Mononuclear cell (primary cell): ENCODE data around the gene TFEC. TPM values are rescaled to one million over a fixed set of nuclear protein-coding genes. Genes with fewer than 3 reads are reported as not detected.
"Not testable (repeated sequence)": the region's sequence is repeated elsewhere in the genome, so short reads cannot be mapped to it uniquely, and the experiment has no call there.

Experiments used
- H3K27me3 ChIP-seq: 2 replicates; pipeline ENCODE4 v1.6.0; 2011; ENCODE audit warnings: low read length, control low read depth; ENCODE audit not compliant: insufficient read depth
- H3K4me1 ChIP-seq: 2 replicates; pipeline ENCODE4 v1.5.1; 2011; ENCODE audit warnings: mild to moderate bottlenecking, low read length, control low read depth; ENCODE audit not compliant: insufficient read depth
- H3K4me3 ChIP-seq: 2 replicates; pipeline ENCODE4 v1.5.1; 2011; ENCODE audit warnings: mild to moderate bottlenecking, low read length, moderate library complexity
- H3K9me3 ChIP-seq: 2 replicates; pipeline ENCODE4 v1.5.1; 2011; ENCODE audit warnings: low read depth, mild to moderate bottlenecking, control low read depth, low read length
- total RNA-seq: library from RNA; depleted of rRNA; stranded (reverse); fragments of >200 nt; gene quantifications from one replicate; pipeline ENCODE4 v1.2.3, GENCODE V29; 2012

Gene TFEC
- total RNA-seq, 1 donor, result 7.8 TPM

GRCh38 chr7:116021237-116021636, 9.3 kb downstream of the TFEC start:
- H3K9me3 ChIP-seq, result no peaks in the 10 kb centered on the region
- no peak overlapping the region for H3K4me3 ChIP-seq
- no peaks in the 10 kb centered on the region for H3K27me3 ChIP-seq
- H3K4me1 ChIP-seq, result peaks cover 37% of the 10 kb centered on the region

GRCh38 chr7:116018731-116019130, 11.8 kb downstream of the TFEC start:
- no peaks in the 10 kb centered on the region for H3K27me3 ChIP-seq
- peaks cover 25% of the 10 kb centered on the region for H3K4me1 ChIP-seq
- H3K9me3 ChIP-seq, result no peaks in the 10 kb centered on the region
- no peak overlapping the region for H3K4me3 ChIP-seq

GRCh38 chr7:116013675-116014074, 16.9 kb downstream of the TFEC start:
- no peak overlapping the region for H3K4me3 ChIP-seq
- H3K9me3 ChIP-seq, result no peaks in the 10 kb centered on the region
- H3K27me3 ChIP-seq, result no peaks in the 10 kb centered on the region
- peaks cover 15% of the 10 kb centered on the region for H3K4me1 ChIP-seq

- no peaks in the 10 kb centered on the region for H3K27me3 ChIP-seq
- H3K4me1 ChIP-seq, result peaks cover 11% of the 10 kb centered on the region
Observed at GRCh38 chr7:116011584-116011983, 19.0 kb downstream of the TFEC start.

GRCh38 chr7:116004762-116005161, 25.8 kb downstream of the TFEC start:
- H3K9me3 ChIP-seq, H3K4me3 ChIP-seq, H3K4me1 ChIP-seq, H3K27me3 ChIP-seq: not testable (repeated sequence)

More at GRCh38 chr7:116011584-116011983, 19.0 kb downstream of the TFEC start:
- H3K4me3 ChIP-seq, result no peak overlapping the region
- H3K9me3 ChIP-seq, result no peaks in the 10 kb centered on the region

- no peaks in the 10 kb centered on the region for H3K9me3 ChIP-seq
- no peak overlapping the region for H3K4me3 ChIP-seq
- no peaks in the 10 kb centered on the region for H3K27me3 ChIP-seq
- no peaks in the 10 kb centered on the region for H3K4me1 ChIP-seq
Observed at GRCh38 chr7:115997221-115997620, 33.3 kb downstream of the TFEC start.

GRCh38 chr7:115995701-115996100, 34.9 kb downstream of the TFEC start:
- no peaks in the 10 kb centered on the region for H3K9me3 ChIP-seq
- H3K4me1 ChIP-seq, result no peaks in the 10 kb centered on the region
- H3K4me3 ChIP-seq, result no peak overlapping the region
- H3K27me3 ChIP-seq, result no peaks in the 10 kb centered on the region

GRCh38 chr7:115988401-115988800, 42.2 kb downstream of the TFEC start:
- no peaks in the 10 kb centered on the region for H3K27me3 ChIP-seq
- H3K9me3 ChIP-seq, result no peaks in the 10 kb centered on the region
- peaks cover 3% of the 10 kb centered on the region for H3K4me1 ChIP-seq
- H3K4me3 ChIP-seq, result no peak overlapping the region

GRCh38 chr7:115987486-115987885, 43.1 kb downstream of the TFEC start:
- Histone ChIP-seq H3K27me3 (no peaks in the 10 kb centered on the region), H3K9me3 (no peaks in the 10 kb centered on the region), H3K4me1 (peaks cover 3% of the 10 kb centered on the region), H3K4me3 (no peak overlapping the region)

- H3K4me1 ChIP-seq, result peaks cover 3% of the 10 kb centered on the region
Observed at GRCh38 chr7:115984105-115984504, 46.5 kb downstream of the TFEC start.

GRCh38 chr7:115980159-115980558, 50.4 kb downstream of the TFEC start:
- Histone ChIP-seq H3K27me3 (no peaks in the 10 kb centered on the region), H3K9me3 (no peaks in the 10 kb centered on the region), H3K4me3 (no peak overlapping the region), H3K4me1 (peaks cover 3% of the 10 kb centered on the region)

More at GRCh38 chr7:115984105-115984504, 46.5 kb downstream of the TFEC start:
- Histone ChIP-seq H3K4me3 (no peak overlapping the region), H3K27me3 (no peaks in the 10 kb centered on the region), H3K9me3 (no peaks in the 10 kb centered on the region)

GRCh38 chr7:115976651-115977050, 53.9 kb downstream of the TFEC start:
- no peak overlapping the region for H3K4me3 ChIP-seq
- no peaks in the 10 kb centered on the region for H3K9me3 ChIP-seq
- peaks cover under 1% of the 10 kb centered on the region for H3K4me1 ChIP-seq
- H3K27me3 ChIP-seq, result no peaks in the 10 kb centered on the region

GRCh38 chr7:115975766-115976165, 54.8 kb downstream of the TFEC start:
- Histone ChIP-seq H3K4me1 (peaks cover 4% of the 10 kb centered on the region), H3K4me3 (no peak overlapping the region)

GRCh38 chr7:115973406-115973805, 57.2 kb downstream of the TFEC start:
- Histone ChIP-seq H3K4me1 (peaks cover 4% of the 10 kb centered on the region), H3K27me3 (no peaks in the 10 kb centered on the region), H3K4me3 (no peak overlapping the region), H3K9me3 (no peaks in the 10 kb centered on the region)

More at GRCh38 chr7:115975766-115976165, 54.8 kb downstream of the TFEC start:
- H3K9me3 ChIP-seq, result no peaks in the 10 kb centered on the region
- no peaks in the 10 kb centered on the region for H3K27me3 ChIP-seq

- Histone ChIP-seq H3K4me3 (no peak overlapping the region), H3K9me3 (no peaks in the 10 kb centered on the region), H3K4me1 (peaks cover 4% of the 10 kb centered on the region), H3K27me3 (no peaks in the 10 kb centered on the region)
Observed at GRCh38 chr7:115971506-115971905, 59.1 kb downstream of the TFEC start.

GRCh38 chr7:115968596-115968995, 62.0 kb downstream of the TFEC start:
- no peaks in the 10 kb centered on the region for H3K9me3 ChIP-seq
- H3K4me3 ChIP-seq, result no peak overlapping the region
- no peaks in the 10 kb centered on the region for H3K27me3 ChIP-seq
- H3K4me1 ChIP-seq, result peaks cover 4% of the 10 kb centered on the region
